ENCODE data around the gene TEKT5. TPM values are rescaled to one million over a fixed set of nuclear protein-coding genes. Genes with fewer than 3 reads are reported as not detected.

TEKT5 gene
- total RNA-seq, 1 experiment from 2014 or later, result not detected

DNA sequence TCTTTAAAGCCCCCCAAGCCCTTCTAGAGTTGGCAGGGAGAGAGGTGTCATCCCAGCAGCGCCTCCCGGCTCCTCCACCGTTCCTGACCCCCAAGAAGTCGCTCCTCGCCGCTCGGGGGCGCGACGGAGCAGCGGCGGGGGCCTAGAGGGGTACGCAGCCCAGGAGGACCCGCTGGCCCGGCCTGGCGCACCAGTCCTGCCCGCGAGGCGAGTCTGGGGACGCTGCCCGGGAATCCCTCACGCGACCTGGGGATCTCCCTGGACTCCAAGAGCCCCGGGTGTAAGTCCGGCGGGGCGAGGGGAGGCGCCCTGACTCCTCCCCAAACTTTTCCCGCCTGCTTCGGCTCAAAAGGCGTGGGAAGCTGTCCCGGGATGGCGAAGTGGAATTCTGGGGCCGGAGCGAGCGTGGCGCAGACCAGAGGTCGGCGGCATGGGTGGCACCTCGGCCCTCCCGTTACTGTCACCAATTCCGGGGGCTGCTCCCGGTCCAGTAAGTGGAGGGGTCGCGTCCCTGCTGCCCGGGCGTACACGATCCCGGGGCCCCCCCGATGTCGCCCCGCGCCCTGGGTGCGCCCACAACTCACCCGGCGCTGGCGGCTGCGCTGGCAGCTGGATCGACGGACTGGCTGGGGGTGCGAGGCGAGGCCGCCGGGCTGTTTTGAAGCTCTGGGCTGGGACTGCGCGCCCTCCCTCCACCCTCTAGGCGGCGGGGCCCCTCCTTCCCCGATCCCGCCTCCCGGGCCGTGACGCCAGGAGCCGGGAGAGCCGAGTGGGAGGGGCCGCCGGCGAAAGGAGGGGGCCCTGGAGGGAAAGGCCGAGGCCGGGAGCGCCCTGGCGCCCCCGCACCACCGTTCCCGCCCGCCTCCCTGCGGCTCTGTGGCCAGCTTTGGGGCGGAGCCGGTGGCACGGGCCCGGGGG is 114.5 kb downstream of the TEKT5 start, which contains the start of gene EMP2:
Gene EMP2, minus strand, starts transcription at position 634 of the 918 bp plus-strand sequence. CDS start 32,981 bp downstream, outside the sequence.
- DNase-seq (ENCODE audit: low read depth), result peak; percentile 88

DNA sequence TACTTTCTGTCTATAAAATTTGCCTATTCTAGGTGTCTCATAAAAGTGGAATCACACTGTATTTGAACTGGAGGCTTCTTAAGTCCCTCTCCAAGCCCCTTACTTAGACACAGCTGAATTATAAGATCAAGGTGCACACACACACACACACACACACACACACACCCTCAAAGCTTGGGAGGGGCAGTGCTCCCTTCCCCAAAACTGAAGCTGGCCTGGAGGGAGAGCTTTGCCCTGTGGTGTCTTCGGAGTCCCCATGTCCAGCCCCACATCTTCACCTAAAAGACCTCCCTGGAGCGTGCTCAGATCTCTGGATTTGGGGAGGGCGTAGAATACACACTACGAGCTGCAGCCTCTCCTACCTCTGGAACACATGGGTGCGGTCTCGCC is 115.2 kb downstream of the TEKT5 start:
- no peak for DNase-seq (ENCODE audit: low read depth)

DNA sequence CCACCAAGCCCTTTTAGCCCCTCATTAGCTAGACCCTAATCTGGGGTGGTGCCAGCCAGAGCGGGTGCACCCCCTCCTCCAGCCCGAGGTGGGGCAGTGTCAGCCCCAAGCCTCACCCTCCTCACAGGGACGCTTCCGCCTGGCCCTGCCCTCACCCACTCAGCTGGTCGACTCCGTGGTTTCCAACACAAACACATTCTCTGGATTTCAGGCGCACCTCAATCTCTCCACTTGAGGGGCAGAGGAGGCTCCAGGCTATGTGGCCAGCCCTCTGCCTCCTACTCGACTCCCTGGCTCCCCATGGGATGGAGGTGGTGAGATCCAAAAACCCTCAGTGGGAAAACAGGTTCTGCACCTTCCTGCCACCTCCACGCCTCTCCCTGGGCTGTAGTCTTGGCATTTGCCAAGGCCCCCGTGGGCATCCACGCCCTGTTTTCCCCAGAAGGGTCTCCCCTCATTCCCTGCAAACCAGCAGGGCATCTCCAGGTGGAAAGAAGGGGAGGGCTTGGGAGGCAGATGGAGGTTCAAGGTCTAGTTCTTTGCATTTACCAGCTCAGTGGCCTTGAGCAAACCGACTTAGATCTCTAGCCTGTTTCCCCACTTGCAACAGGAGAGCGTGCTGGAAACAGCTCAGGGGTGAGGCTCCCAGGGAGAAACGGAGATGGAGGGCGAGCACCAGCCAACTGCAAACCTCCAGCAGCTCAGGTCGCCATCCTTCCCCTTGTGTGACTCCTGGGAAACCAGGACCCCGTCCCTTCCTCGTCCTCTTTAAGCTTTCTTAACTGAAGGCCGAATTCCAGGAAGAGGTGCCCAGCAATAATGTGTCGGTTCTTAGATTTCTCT is 116.0 kb downstream of the TEKT5 start:
- peak; percentile 55 for DNase-seq (ENCODE audit: low read depth)

Other genes with a start within 250 kb of the TEKT5 start
- 14.2 and 15.5 TPM in 2 replicates for gene EMP2, start 114.3 kb downstream of the TEKT5 start, total RNA-seq (2014; rRNA removed; shearing (Covaris generic))
- gene NUBP1, start 48.9 kb upstream of the TEKT5 start, total RNA-seq (2014; rRNA removed; shearing (Covaris generic)), result 32.2 and 46.9 TPM in 2 replicates
- not detected in 2 replicates for gene TVP23A, start 123.9 kb upstream of the TEKT5 start, total RNA-seq (2014; rRNA removed; shearing (Covaris generic))
- gene CIITA, start 182.3 kb upstream of the TEKT5 start, total RNA-seq (2014; rRNA removed; shearing (Covaris generic)), result not detected in 2 replicates
- 38.4 and 45.4 TPM in 2 replicates for gene DEXI, start 247.5 kb upstream of the TEKT5 start, total RNA-seq (2014; rRNA removed; shearing (Covaris generic))
- 7.2 TPM in 2 replicates for gene CLEC16A, start 249.6 kb upstream of the TEKT5 start, total RNA-seq (2014; rRNA removed; shearing (Covaris generic))